Stimulated activated CD8-positive, alpha-beta memory T cell treated with anti-CD3 and anti-CD28 coated beads, Interleukin-12 subunit alpha, Interleukin-12 subunit beta, amount 100 ng/mL, for 24 hours (primary cell): ENCODE results near the gene RAD54L.
"Not testable (repeated sequence)": the region's sequence is repeated elsewhere in the genome, so short reads cannot be mapped to it uniquely, and the experiment has no call there.

Experiments used
- DNase-seq: peaks from one replicate; pipeline ENCODE4 v3.0.0-alpha.2; 2020; ENCODE audit errors: extremely low read depth

RAD54L gene

DNA sequence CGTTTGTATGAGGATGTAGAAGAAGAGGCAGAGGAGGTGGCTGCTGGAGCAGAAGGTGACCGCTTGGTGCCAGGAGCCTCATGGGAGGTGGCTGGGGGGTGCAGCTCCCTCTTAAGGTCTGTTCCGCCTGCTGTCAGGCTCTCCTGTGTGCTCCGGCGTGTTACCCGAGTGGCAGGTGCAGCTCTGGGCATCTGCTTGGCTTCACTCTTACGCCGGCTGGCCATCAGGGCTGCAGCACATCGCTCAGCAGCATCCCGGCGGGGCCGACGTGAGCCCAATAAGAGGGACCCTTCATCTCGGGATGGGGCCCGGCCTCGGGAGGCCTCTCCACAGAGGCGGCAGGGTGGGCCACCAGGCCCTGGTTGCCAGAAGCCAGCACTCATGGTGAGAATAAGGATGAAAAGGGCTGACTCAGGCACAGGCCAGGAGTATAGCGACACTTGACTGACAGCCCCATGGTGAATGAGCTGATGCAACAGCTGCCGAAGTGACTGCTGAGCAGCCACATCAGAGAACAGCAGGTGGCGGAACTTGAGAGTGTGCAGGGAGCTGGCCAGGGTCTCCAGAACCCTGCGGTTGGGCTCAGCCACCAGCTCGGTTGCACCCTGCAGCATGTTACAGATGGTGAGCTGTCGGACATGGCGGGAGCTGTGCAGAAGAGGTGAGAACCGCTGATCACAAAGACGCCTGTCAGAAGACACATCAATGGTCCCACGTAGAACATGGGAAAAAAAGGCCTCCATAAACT is 38.3 kb downstream of the RAD54L start:
- peak; percentile 9 for DNase-seq

DNA sequence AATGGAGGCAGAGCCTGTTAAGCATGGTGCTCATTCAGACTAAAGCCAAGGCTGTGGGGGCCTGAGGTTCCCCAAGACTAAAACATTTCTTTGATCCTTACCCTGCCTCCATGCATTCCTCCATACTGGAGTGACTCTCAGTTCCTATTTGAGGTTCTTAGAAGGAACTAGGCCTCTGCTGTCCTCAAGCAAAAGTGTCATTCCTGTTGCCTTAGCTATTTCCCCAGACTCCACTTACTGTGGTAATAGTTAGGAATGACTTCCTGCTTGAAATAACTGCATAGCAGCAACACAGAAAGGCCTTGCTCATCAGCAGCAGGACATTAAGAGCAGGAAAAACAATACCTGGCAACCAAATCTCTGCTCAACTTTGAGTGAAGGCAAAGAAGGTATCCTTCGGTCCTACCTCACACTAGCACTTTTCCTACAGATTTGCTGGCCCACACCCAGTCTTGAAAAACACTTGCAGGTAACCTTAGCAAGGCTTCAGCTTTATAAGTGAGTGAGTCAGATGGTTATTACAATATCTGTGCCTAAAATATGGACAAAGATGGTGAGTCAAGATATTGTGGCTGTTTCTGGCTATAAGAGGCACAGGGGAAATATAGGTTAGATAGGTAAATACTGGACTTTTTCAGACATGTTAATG is 41.0 kb downstream of the RAD54L start:
- DNase-seq, result no peak

DNA sequence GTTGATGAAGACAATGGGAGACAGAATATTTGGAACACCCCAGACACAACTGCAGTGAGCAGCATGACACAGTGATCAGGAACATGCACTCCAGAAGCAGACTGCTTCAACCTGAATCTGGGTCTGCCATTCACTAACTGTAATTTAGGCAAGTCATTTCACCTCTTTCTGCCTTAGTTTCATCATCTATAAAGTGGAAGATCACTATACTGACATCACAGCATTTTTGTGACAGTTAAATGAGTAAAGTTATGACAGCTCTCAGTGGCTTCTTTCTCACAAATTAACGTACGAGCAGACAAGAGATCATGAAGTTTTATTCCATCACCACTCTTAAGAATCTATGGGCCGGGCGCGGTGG is 41.6 kb downstream of the RAD54L start:
- DNase-seq, result no peak

DNA sequence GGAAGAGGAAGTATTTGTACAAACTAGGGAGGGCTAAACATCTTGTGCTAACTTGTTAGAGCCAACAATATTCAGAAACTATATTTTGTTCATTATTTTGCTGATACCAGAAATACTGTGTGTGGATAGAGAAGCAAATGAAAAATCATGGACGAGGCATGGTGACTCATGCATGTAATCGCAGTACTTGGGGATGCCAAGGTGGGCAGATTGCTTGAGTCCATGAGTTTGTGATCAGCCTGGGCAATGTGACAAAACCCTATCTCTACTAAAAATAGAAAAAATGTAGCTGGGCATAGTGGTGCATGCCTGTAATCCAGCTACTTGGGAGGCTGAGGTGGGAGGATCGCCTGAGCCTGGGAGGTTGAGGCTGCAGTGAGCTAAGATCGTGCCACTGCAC is 42.4 kb downstream of the RAD54L start:
- no peak for DNase-seq

DNA sequence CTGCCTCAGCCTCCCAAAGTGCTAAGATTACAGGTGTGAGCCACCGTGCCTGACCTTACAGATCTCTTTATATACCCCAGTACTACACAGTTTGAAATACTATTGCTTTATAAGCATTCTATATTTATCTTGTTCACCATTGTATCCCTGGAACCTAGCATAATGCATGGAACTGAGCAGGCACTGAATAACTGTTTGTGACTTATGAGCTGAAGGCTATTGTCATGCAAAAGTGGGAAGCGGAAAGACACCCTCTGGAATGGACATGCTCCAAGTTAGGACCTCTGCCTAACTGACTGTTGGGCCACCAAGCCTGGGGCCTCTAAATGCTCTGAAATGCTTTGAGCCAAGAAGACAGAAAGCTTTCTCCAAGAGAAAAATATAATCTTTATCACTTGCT is 47.7 kb downstream of the RAD54L start:
- DNase-seq, result no peak

DNA sequence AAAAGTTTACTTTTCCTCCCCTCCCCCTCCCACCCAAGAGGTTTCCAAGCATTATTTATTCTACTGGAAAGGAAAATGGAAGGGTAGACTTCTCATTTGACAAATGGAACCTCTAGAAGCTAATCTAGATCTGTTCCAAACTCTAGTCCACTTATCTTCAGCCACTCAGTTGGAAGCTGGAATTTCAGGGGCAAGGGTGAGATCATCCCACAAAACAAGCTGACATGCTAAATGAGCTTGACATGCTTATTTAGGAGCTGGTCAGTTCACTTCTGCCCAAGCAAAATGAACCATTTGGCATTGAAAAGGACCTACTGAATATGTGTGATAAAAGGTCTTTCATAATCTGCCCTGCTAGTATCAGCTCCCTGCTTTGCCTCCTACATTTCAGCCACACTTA is 50.8 kb downstream of the RAD54L start:
- no peak for DNase-seq

DNA sequence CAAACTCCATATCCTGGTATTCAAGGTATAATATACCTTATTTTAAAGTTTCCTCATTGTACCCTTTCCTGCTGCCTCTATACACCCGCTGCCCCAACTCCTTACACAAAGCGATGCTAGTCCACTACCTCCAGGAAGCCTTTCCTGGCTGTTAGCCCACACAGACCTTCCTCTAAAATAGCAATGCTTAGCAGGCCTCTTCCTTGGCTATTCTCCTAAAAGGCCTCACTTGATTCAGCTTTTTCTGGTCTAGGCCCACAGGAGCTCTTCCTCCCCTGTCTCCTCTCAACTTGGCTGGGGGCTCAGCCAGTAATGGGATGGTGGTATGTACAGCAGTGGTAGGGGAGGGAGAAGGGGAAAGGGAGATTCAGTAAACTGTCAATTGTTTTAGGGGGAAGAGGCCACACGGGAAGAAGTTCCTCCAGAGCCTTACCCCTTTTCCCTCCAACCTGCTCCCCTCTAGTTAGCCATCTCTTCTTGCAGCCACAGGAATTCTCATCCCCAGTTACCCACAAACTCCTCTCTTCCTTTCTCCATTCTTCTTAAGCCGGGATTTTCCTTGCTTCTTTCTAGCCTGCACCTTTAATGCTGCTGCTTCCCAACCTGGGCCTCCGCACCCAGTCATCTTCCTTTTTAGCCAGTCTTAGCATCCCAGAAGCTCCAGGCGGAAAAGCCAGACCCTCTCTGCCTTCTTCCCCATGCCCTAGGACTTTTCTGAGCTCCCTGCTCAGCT is 53.3 kb downstream of the RAD54L start:
- no peak for DNase-seq

DNA sequence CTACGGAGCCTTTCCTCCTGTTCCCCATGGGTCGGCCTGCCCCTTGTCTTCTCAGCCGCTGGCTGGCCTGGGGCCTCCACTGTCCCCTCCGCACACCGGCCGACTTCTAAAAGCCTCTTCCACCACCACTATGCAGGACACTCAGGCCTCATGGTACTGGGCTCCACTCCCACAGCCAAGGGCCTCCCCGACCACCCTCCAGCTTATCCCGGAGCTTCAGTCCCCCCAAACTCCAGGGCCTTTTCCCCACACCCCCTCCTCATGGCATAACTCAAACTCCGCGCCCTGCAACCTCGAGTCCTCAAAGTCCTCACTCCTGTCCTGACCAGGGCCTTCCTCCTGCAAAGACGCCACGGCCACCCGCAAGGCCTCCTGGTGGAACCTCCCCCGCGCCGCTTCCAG is 53.8 kb downstream of the RAD54L start:
- no peak for DNase-seq

DNA sequence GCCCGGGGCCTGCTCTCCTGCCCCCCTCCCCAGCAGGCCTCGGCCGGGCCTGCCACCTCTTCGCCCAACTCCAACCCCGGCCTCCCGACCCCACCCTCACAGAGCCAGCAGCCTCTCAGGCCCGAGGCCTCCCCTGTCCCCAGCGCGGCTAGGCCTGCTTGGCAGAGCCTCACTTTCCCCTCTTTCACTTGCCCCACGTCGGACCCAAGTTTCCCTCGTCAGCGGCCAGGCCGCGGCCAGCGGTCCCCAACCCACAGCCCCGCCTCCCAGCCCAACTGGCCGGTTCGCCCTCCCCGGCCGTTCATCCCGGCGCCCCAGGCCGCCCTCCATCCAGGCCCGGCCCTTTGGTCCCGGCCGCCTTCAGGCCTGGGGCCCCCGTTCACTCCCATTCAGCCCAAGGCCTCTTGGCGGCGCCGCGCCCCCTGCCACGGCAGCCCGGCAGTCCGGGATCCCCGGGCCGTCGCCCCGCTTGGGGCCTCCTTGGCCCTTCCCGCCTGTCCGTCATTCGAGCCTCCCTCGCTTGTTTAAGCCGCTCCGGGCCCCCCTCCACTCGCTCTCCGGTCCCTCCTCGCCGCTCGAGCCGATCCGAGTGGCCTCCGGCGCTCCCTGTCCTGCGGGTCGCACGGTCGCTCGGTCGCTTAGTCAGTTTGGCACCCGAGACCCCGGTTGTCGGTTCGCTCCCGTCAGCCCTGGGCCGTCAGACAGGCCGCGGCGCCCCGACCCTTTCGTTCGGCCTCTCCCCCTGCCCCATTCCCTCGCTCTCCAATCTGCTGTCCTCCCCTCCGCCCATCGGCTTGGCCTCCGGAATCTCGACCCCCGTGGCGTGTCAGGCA is 54.5 kb downstream of the RAD54L start:
- DNase-seq, result peak; percentile 19

DNA sequence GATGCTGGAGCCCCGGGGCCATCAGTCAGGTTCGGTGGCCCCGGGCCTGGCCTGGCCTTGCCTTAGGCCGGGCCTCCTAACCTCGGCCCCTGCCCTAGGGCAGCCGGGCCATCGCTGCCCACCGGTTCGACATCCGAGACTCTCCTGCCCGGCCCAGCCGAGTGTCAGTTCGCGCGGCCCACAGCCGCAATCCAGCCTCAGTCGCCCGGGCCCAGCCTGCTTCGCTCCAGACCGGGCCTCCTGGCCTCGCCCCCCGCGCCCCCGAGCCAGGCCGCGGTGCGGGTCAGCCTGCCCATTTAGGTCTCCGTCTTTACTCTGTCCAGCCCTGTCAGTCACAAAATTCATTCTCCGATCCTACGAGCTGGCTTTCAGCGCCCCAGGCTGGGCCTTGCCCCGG is 55.1 kb downstream of the RAD54L start:
- peak; percentile 3 for DNase-seq

DNA sequence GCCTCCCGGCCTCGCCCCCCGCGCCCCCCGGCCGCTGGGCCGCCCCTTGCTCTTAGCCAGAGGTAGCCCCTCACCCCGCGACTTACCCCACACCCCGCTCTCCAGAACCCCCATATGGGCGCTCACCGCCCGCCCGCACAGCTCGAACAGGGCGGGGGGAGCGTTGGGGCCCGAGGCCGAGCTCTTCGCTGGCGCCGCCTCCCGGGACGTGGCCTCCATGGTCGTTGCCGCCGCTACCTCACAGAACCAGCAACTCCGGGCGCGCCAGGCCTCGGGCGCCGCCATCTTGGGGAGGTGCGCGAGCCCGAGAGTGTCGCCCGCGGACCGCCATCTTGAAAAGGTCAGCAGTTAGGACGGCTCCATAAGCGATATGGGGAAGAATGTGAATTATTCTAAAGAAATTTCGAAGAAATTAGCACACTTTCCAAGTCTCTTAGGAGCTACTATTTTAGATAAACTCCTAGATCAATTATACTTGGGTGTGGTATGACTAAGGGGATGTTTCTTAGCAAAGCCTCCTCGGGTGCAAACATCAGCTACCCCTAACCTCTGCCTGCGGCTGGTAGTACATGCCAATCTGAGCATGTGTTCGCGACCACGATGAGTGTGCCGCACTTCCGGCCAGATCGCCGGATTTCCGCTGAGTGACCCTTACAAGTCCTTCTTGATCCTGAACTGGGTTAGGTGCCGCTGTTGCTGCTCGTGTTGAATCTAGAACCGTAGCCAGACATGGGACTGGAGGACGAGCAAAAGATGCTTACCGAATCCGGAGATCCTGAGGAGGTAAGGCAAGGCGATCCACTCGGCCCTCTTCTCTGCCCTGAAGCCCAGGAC is 55.7 kb downstream of the RAD54L start, which contains the start of the genes LRRC41 and UQCRH:
Gene LRRC41 (minus strand): TSS at position 579 of the 834 bp plus-strand sequence. CDS start 294 bp downstream, at position 285.
Gene UQCRH (plus strand): TSS at position 661 of the 834 bp plus-strand sequence. CDS start 69 bp downstream, at position 730.
- peak; percentile 77 for DNase-seq

DNA sequence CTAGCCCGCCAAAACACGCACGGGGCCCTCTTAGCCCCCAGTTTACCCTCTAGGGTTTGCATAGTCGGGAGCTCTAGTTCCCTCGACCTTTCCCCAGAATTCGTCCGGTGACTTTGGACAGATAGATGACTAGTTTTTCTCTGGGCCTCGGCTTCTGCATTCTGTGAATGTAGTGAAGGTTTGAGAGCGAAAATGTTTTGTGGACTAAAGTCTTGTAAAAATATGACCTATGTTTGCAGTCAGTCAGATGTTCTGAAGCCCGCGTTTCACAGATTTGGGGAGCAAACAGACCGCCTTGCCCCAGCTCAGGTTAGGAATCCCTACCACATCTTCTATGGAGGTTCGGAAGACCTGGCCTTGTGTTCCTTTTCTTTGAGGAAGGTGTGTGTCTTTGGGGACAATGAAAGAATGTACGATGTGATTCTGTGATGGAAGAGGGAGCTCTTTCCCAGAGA is 56.3 kb downstream of the RAD54L start:
- DNase-seq, result no peak

DNA sequence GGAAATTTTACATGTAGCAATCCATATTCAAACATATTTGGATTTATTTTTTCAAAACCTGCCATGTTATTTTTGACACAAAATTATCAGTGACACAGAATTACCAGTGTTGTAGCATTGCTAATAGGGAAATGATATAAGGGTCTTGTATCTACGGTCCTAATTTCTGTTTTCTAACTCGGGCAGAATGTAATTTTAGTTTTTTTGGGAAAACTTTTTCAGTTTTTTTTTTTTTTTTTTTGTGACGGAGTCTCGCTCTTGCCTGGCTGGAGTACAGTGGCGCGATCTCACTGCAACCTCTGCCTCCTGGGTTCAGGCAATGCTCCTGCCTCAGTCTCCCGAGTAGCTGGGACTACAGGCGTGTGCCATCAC is 58.6 kb downstream of the RAD54L start:
- no peak for DNase-seq

DNA sequence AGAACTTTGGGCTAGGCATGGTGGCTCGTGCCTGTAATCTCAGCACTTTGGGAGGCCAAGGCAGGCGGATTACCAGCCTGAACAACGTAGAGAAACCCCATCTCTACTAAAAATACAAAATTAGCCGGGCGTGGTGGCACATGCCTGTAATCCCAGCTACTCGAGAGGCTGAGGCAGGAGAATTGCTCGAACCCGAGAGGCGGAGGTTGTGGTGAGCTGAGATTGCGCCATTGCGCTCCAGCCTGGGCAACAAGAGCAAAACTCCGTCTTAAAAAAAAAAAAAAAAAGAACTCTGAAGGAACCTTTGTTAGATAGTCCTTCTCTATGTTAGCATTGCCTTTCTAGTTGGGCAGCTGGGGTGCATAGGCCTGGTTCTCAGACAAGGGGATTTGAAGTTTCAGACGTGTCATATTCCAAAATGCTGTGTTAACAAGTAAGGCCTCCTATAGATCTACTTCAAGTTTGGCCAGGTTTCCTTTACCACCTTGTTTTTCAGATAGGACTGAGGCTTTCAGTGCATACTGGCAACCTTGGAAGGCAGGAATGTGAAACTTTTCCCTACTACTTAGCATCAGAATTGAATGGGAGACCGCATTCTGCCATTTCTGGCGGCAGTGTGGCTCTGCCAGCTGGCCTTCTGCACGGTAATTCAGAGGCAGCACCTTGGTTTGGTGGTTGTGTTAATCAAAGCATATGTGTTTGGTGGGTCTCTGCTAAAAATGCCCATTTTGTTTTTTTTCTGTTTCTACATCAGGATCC is 62.0 kb downstream of the RAD54L start:
- DNase-seq, result no peak

DNA sequence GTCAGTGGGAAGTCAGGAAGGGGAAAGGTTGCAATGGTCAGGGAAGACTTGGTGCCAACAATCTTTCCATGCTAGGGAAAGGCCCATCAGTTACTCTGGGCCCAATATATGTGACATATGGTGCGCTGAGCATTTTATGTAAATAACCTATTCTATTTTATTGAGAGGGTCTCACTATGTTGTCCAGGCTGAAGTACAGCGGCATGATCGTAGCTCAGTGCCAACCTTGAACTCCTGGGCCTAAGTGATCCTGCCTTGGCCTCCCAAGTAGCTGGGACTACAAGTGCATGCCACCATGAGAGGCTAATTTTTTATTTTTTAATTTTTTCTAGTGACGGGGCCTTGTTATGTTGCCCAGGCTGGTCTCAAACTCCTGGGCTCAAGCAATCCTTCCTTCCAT is 62.8 kb downstream of the RAD54L start:
- DNase-seq, result no peak

DNA sequence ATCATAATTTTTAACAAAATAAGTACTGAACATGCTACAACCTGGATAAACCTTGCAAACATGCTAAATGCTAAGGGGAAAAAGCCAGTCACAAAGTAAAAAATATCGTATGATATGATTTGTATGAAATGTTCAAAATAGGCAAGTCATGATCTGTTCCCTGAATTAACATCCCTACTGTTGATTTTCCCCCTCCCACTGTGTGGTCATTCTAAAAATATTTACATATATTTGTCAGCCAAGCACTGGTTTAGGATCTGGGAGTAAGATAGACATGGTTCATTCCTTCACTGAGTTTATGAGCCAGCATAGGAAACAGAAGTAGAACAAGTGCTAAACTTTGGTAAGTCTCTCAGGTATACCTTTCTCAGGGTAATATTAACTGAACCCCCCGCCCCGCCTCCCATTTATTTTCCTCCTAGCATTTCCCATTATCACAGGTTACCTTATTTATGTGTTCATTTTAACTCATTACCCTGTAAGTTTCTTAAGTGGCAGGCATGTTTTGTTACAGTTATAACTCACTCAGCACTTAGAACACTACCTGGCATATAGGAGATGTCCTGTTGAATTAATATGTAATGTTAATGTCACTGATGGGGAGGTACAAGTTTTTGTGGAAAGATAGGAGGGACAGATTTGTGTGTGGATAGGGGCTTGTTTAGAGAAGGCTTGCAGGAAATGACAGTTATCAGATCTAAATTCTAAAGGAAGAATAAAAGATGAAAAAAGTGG is 68.3 kb downstream of the RAD54L start:
- DNase-seq, result no peak

DNA sequence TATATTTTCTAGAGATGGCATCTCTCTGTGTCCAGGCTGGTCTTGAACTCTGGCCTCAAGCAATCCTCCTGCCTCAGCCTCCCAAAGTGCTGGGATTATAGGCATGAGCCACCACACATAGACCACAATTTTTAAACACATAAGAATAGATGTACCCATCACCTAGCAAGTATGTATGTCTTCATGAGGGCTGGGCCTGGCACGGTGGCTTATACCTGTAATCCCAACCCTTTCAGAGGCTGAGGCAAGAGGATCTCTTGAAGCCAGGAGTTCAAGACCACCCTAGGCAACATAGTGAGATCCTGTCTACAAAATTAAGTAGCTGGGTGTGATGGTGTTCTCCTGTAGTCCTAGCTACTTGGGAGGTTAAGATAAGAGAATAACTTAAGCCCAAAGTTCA is 69.8 kb downstream of the RAD54L start:
- no peak for DNase-seq

DNA sequence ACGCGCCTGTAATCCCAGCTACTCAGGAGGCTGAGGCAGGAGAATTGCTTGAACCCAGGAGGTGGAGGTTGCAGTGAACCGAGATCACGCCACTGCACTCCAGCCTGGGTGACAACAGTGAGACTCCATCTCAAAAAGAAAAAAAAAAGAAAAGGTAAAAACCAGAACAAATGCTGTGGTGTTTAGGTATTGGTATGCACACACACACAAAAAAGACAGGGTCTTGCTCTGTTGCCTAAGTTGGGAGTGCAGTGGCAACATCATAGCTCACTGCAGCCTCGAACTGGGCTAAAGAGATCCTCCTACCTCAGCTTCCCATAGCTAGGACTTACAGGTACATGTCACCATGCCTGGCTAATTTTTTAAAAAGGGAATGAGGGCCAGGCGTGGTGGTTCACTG is 71.7 kb downstream of the RAD54L start:
- DNase-seq, result not testable (repeated sequence)
